Daoy (cell line): ENCODE data around the gene PANX2. TPM values are rescaled to one million over a fixed set of nuclear protein-coding genes. Genes with fewer than 3 reads are reported as not detected.

Experiments used
- DNase-seq: peaks from one replicate; pipeline ENCODE4 v3.0.0-alpha.2; 2015; ENCODE audit warnings: low read depth
- total RNA-seq: library from RNA; depleted of rRNA; stranded (reverse); fragments of >200 nt; shearing (Covaris generic); gene quantifications from 2 replicates; pipeline ENCODE4 v1.2.3, GENCODE V29; 2014; rRNA removed

PANX2 gene
- total RNA-seq, 1 experiment from 2014 or later = 1.5 TPM

GRCh38 chr22:50227579-50228215 lies 57.2 kb downstream of the PANX2 start:
- no peak for DNase-seq

DNA sequence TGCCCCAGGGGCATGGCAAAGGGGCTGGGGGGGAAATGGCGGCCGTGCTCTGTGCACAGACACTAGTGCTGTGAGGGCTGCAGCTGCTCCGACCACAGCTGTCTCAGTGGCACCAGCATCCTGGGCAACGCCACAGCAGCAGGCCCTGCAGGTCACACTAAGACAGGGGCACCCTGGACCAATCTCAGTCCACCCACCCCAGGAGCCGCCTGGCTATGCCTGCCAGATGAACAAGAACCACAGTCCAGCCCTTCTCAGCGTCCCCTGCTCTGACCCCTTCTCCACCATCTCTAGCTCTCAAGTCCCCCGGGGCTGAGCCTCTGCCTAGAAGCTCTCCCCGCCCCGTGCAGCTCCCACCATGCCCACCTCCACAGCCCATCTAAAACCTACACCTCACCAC lies 57.8 kb downstream of the PANX2 start:
- no peak for DNase-seq

- DNase-seq = no peak
These were observed 58.8 kb downstream of the PANX2 start for GRCh38 chr22:50229370-50229769.

Other genes starting within 250 kb of the PANX2 start
- 73.1 and 87.7 TPM in 2 replicates for gene PIM3, start 210.0 kb upstream of the PANX2 start, total RNA-seq
- not detected in 2 replicates for gene IL17REL, start 158.0 kb upstream of the PANX2 start, total RNA-seq
- not detected in 2 replicates for gene TTLL8, start 112.4 kb upstream of the PANX2 start, total RNA-seq
- not detected in 2 replicates for gene MLC1, start 85.3 kb upstream of the PANX2 start, total RNA-seq
- gene MOV10L1, start 80.7 kb upstream of the PANX2 start, total RNA-seq = 0.11 TPM in 1 of 2 replicates, not detected in the other
- 21.8 and 26.3 TPM in 2 replicates for gene TRABD, start 15.2 kb downstream of the PANX2 start, total RNA-seq
- 19.1 and 20.5 TPM in 2 replicates for gene SELENOO, start 30.3 kb downstream of the PANX2 start, total RNA-seq
- 9.0 and 17.3 TPM in 2 replicates for gene TUBGCP6, start 74.3 kb downstream of the PANX2 start, total RNA-seq
- gene HDAC10, start 80.5 kb downstream of the PANX2 start, total RNA-seq = 5.1 and 18.1 TPM in 2 replicates
- gene MAPK12, start 91.0 kb downstream of the PANX2 start, total RNA-seq = 14.6 and 16.9 TPM in 2 replicates
- gene MAPK11, start 99.6 kb downstream of the PANX2 start, total RNA-seq = 1.3 and 4.8 TPM in 2 replicates
- 35.8 and 42.4 TPM in 2 replicates for gene PLXNB2, start 136.9 kb downstream of the PANX2 start, total RNA-seq
- gene DENND6B, start 156.3 kb downstream of the PANX2 start, total RNA-seq = 0.09 and 1.3 TPM in 2 replicates
- 29.3 and 39.1 TPM in 2 replicates for gene PPP6R2, start 172.6 kb downstream of the PANX2 start, total RNA-seq